Calu3 (cell line): ENCODE results near the gene RARG. TPM values are rescaled to one million over a fixed set of nuclear protein-coding genes. Genes with fewer than 3 reads are reported as not detected.
A peak's percentile ranks its signal among the peaks of the same experiment; 100 is the strongest.
"Not testable (repeated sequence)": the region's sequence is repeated elsewhere in the genome, so short reads cannot be mapped to it uniquely, and the experiment has no call there.

ENCODE experiments used
- BruUV-seq: library from RNA; stranded (reverse); fragments of 400-500 nt; replicated peaks from 2 replicates; lab custom pipeline; 2021; lab: Mats Ljungman, UMichigan
- CTCF ChIA-PET: fragments of 300-600 bp; sonication (Branson Sonifier 250); formaldehyde crosslinking; loops from one replicate; lab custom pipeline; 2022; ENCODE audit warnings: antibody characterized with exemption; lab: Charles Lee
- DNase-seq: peaks from one replicate; pipeline ENCODE4 v3.0.0; 2022
- H3K27ac Mint-ChIP-seq: one replicate; pipeline ENCODE4 v1.8.0; 2022; ENCODE audit warnings: mixed read lengths; ENCODE audit not compliant: unreplicated experiment
- H3K27me3 Mint-ChIP-seq: one replicate; pipeline ENCODE4 v1.8.0; 2022; ENCODE audit warnings: mixed read lengths; ENCODE audit not compliant: unreplicated experiment
- H3K36me3 Mint-ChIP-seq: one replicate; pipeline ENCODE4 v1.8.0; 2022; ENCODE audit warnings: mild to moderate bottlenecking, moderate library complexity, mixed read lengths; ENCODE audit not compliant: insufficient read depth, unreplicated experiment
- H3K4me1 Mint-ChIP-seq: one replicate; pipeline ENCODE4 v1.8.0; 2022; ENCODE audit warnings: mild to moderate bottlenecking, low read depth, mixed read lengths; ENCODE audit not compliant: unreplicated experiment
- H3K4me3 Mint-ChIP-seq: one replicate; pipeline ENCODE4 v1.8.0; 2022; ENCODE audit warnings: mild to moderate bottlenecking, low read depth, moderate library complexity, mixed read lengths; ENCODE audit not compliant: unreplicated experiment
- H3K9me3 Mint-ChIP-seq: one replicate; pipeline ENCODE4 v1.8.0; 2022; ENCODE audit warnings: low read depth, mixed read lengths; ENCODE audit not compliant: unreplicated experiment
- CTCF ChIP-seq: fragments of 200-600 bp; IDR thresholded peaks from one replicate; pipeline ENCODE4 v1.8.0; 2022; ENCODE audit warnings: antibody characterized with exemption; ENCODE audit not compliant: unreplicated experiment
- intact Hi-C: fragments of 100-400 bp; cut with micrococcal nuclease; formaldehyde crosslinking; loops from one replicate; pipeline ENCODE4 v1.10.0; 2022; ENCODE audit not compliant: unreplicated experiment
- total RNA-seq: library from RNA; stranded (reverse); gene quantifications from 2 replicates; pipeline ENCODE4 v1.2.3, GENCODE V29; 2022

Gene RARG
- total RNA-seq, 1 experiment from 2014 or later, result 36.7 TPM

GRCh38 chr12:53180931-53181645 lies 50.9 kb downstream of the RARG start:
- intact Hi-C loops, result no loop called here
- no peak for TF ChIP-seq CTCF
- BruUV-seq, result no TSS peak
- H3K27me3 Mint-ChIP-seq, result no peaks in the 10 kb centered on the region
- peaks cover 22% of the 10 kb centered on the region for H3K4me1 Mint-ChIP-seq
- peak overlapping the region; percentile 85 for H3K4me3 Mint-ChIP-seq
- CTCF ChIA-PET, result interaction anchor here (0.6 to 1.7 kb wide), 3 partner anchors 17 to 134 kb away, joined by 3 to 11 read pairs (median 7); no protein-coding TSS in a partner anchor
- peaks cover 38% of the 10 kb centered on the region for H3K36me3 Mint-ChIP-seq
- DNase-seq, result peak; percentile 79
- peak overlapping the region; percentile 77 for H3K27ac Mint-ChIP-seq
- no peaks in the 10 kb centered on the region for H3K9me3 Mint-ChIP-seq

GRCh38 chr12:53180220-53180930 lies 51.6 kb downstream of the RARG start, which contains the start of the genes CSAD and ZNF740:
Gene CSAD, minus strand, starts transcription at chr12:53180925. Its CDS starts 7,455 bp downstream, at chr12:53173470.
Gene ZNF740, plus strand, starts transcription at chr12:53180722. Its CDS starts 1,262 bp downstream, at chr12:53181984.
- intact Hi-C loops, result no loop called here
- H3K27ac Mint-ChIP-seq, result peak within 1 kb of the TSS; percentile 77
- CTCF ChIA-PET, result interaction anchor here (0.6 to 1.7 kb wide), 4 partner anchors 17 to 133 kb away, joined by 3 to 11 read pairs (median 5); no protein-coding TSS in a partner anchor
- no peak for TF ChIP-seq CTCF
- H3K9me3 Mint-ChIP-seq, result no peaks in the 10 kb centered on the region
- H3K27me3 Mint-ChIP-seq, result no peaks in the 10 kb centered on the region
- peaks cover 38% of the 10 kb centered on the region for H3K36me3 Mint-ChIP-seq
- DNase-seq, result peak; percentile 94
- peaks cover 23% of the 10 kb centered on the region for H3K4me1 Mint-ChIP-seq
- peak within 1 kb of the TSS; percentile 85 for H3K4me3 Mint-ChIP-seq
- BruUV-seq, result TSS peak; percentile 64

GRCh38 chr12:53179687-53180219 lies 52.3 kb downstream of the RARG start:
- intact Hi-C loops, result no loop called here
- BruUV-seq, result no TSS peak

GRCh38 chr12:53178803-53179202 lies 53.2 kb downstream of the RARG start:
- H3K4me3 Mint-ChIP-seq, intact Hi-C loops, H3K27me3 Mint-ChIP-seq, BruUV-seq, H3K9me3 Mint-ChIP-seq, CTCF ChIA-PET, H3K27ac Mint-ChIP-seq, DNase-seq: not testable (repeated sequence)
- H3K36me3 Mint-ChIP-seq, result peaks cover 36% of the 10 kb centered on the region
- peaks cover 30% of the 10 kb centered on the region for H3K4me1 Mint-ChIP-seq

More at GRCh38 chr12:53179687-53180219, 52.3 kb downstream of the RARG start:
- CTCF ChIA-PET, result interaction anchor here (1.0 to 1.7 kb wide), 3 partner anchors 18 to 114 kb away, joined by 3 to 11 read pairs (median 7); no protein-coding TSS in a partner anchor
- TF ChIP-seq CTCF, result no peak
- H3K4me1 Mint-ChIP-seq, result peaks cover 29% of the 10 kb centered on the region
- H3K4me3 Mint-ChIP-seq, result peak overlapping the region; percentile 85
- peak overlapping the region; percentile 70 for H3K27ac Mint-ChIP-seq
- H3K9me3 Mint-ChIP-seq, result no peaks in the 10 kb centered on the region
- peaks cover 38% of the 10 kb centered on the region for H3K36me3 Mint-ChIP-seq
- DNase-seq, result no peak
- H3K27me3 Mint-ChIP-seq, result no peaks in the 10 kb centered on the region

GRCh38 chr12:53177447-53177846 lies 54.6 kb downstream of the RARG start:
- H3K4me1 Mint-ChIP-seq, result peaks cover 24% of the 10 kb centered on the region
- intact Hi-C loops, H3K4me3 Mint-ChIP-seq, H3K27ac Mint-ChIP-seq, H3K9me3 Mint-ChIP-seq, BruUV-seq, H3K27me3 Mint-ChIP-seq, DNase-seq: not testable (repeated sequence)
- CTCF ChIA-PET, result interaction anchor here (0.6 kb wide), 1 partner anchor 389 kb away, joined by 4 read pairs; no protein-coding TSS in a partner anchor
- peaks cover 29% of the 10 kb centered on the region for H3K36me3 Mint-ChIP-seq
